ENCODE results near the gene NETO2.

Gene NETO2

GRCh38 chr16:47049901-47050583, 93.7 kb downstream of the NETO2 start:
- TF ChIP-seq CTCF (IDR thresholded peaks at IDR 0.05), result no peak
- H3K27me3 Mint-ChIP-seq (ENCODE audit: low read depth, poor library complexity), result peaks cover 6% of the 10 kb centered on the region
- no peaks in the 10 kb centered on the region for H3K36me3 Mint-ChIP-seq (ENCODE audit: low read depth)
- no peak for DNase-seq
- no peak overlapping the region for H3K4me3 Mint-ChIP-seq
- no peaks in the 10 kb centered on the region for H3K9me3 Mint-ChIP-seq
- peaks cover 4% of the 10 kb centered on the region for H3K4me1 Mint-ChIP-seq
- H3K27ac Mint-ChIP-seq, result peak overlapping the region; percentile 66

- H3K36me3 Mint-ChIP-seq (ENCODE audit: low read depth), result no peaks in the 10 kb centered on the region
Measured at GRCh38 chr16:47047524-47048203, 96.1 kb downstream of the NETO2 start.

GRCh38 chr16:47046726-47047523, 96.8 kb downstream of the NETO2 start:
- Mint-ChIP-seq H3K27ac (no peak overlapping the region), H3K27me3 (ENCODE audit: low read depth, poor library complexity) (peaks cover 12% of the 10 kb centered on the region), H3K4me1 (peaks cover 8% of the 10 kb centered on the region), H3K36me3 (ENCODE audit: low read depth) (no peaks in the 10 kb centered on the region), H3K4me3 (no peak overlapping the region), H3K9me3 (no peaks in the 10 kb centered on the region)
- no peak for TF ChIP-seq CTCF (IDR thresholded peaks at IDR 0.05)
- no peak for DNase-seq

More at GRCh38 chr16:47047524-47048203, 96.1 kb downstream of the NETO2 start:
- Mint-ChIP-seq H3K4me3 (no peak overlapping the region), H3K4me1 (peaks cover 8% of the 10 kb centered on the region), H3K9me3 (no peaks in the 10 kb centered on the region), H3K27me3 (ENCODE audit: low read depth, poor library complexity) (peaks cover 10% of the 10 kb centered on the region), H3K27ac (no peak overlapping the region)
- TF ChIP-seq CTCF (IDR thresholded peaks at IDR 0.05), result no peak
- no peak for DNase-seq

- no peak overlapping the region for H3K4me3 Mint-ChIP-seq
- H3K36me3 Mint-ChIP-seq (ENCODE audit: low read depth), result no peaks in the 10 kb centered on the region
- H3K9me3 Mint-ChIP-seq, result no peaks in the 10 kb centered on the region
- no peak for DNase-seq
- H3K4me1 Mint-ChIP-seq, result peaks cover 8% of the 10 kb centered on the region
- no peak for TF ChIP-seq CTCF (IDR thresholded peaks at IDR 0.05)
- peaks cover 12% of the 10 kb centered on the region for H3K27me3 Mint-ChIP-seq (ENCODE audit: low read depth, poor library complexity)
- no peak overlapping the region for H3K27ac Mint-ChIP-seq
Measured at GRCh38 chr16:47045459-47045858, 98.3 kb downstream of the NETO2 start.

- DNase-seq, result no peak
- H3K27me3 Mint-ChIP-seq (ENCODE audit: low read depth, poor library complexity), result peaks cover 12% of the 10 kb centered on the region
- no peaks in the 10 kb centered on the region for H3K36me3 Mint-ChIP-seq (ENCODE audit: low read depth)
- TF ChIP-seq CTCF (IDR thresholded peaks at IDR 0.05), result no peak
- H3K27ac Mint-ChIP-seq, result peak overlapping the region; percentile 24
- no peak overlapping the region for H3K4me3 Mint-ChIP-seq
- H3K9me3 Mint-ChIP-seq, result no peaks in the 10 kb centered on the region
- H3K4me1 Mint-ChIP-seq, result peaks cover 8% of the 10 kb centered on the region
Measured at GRCh38 chr16:47045023-47045422, 98.7 kb downstream of the NETO2 start.

Data from nephron progenitor cell (in vitro differentiated cells).